Effector CD4-positive, alpha-beta T cell (primary cell): ENCODE results near the gene SRRM1.
"Not testable (repeated sequence)": the region's sequence is repeated elsewhere in the genome, so short reads cannot be mapped to it uniquely, and the experiment has no call there.

Experiments used
- DNase-seq: peaks from one replicate; pipeline ENCODE4 v3.0.0-alpha.2; 2020

SRRM1 gene

DNA sequence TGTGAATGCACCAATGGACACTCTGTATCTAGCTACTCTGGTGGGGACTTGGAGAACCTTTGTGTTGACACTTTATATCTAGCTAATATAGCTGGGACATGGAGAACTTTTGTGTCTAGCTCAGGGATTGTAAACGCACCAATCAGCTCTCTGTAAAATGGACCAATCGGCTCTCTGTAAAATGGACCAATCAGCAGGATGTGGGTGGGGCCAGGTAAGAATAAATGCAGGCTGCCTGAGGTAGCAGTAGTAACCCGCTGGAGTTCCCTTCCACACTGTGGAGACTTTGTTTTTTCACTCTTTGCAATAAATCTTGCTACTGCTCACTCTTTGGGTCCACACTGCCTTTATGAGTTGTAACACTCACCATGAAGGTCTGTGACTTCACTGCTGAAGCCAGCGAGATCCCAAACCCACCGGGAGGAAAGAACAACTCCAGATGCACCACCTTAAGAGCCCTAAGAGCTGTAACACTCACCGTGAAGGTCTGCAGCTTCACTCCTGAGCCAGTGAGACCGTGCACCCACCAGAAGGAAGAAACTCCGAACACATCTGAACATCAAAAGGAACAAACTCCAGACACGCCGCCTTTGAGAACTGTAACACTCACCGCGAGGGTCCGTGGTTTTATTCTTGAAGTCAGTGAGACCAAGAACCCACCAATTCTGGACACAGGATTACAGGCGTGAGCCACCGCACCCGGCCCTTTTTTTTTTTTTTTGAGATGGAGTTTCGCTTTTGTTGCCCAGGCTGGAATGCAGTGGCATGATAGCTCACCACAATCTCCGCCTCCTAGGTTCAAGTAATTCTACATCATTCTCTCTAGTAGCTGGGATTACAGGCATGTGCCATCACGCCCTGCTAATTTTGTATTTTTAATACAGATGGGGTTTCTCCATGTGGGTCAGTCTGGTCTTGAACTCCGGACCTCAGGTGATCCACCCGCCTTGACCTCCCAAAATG lies 79.3 kb downstream of the SRRM1 start:
- DNase-seq, result not testable (repeated sequence)
